ENCODE data around the gene HDAC7. TPM values are rescaled to one million over a fixed set of nuclear protein-coding genes. Genes with fewer than 3 reads are reported as not detected.

Gene HDAC7
- total RNA-seq, 3 donors from 2014 or later (not counting 1 experiment from before 2014, with no cell fraction given): 141 to 235 (median 147) TPM

- 94% methylated on average over 12 of the region's 12 CpGs for WGBS (ENCODE audit: insufficient coverage)
- ATAC-seq (no peak), DNase-seq (no peak)
- Histone ChIP-seq H3K27me3 (ENCODE audit: control insufficient read depth, insufficient read depth, low read length) (no peaks in the 10 kb centered on the region), H3K9me3 (ENCODE audit: control insufficient read depth, insufficient read depth, low read length) (no peaks in the 10 kb centered on the region), H3K4me3 (ENCODE audit: low read length) (no peak overlapping the region), H3K36me3 (ENCODE audit: control insufficient read depth, insufficient read depth, low read length) (no peaks in the 10 kb centered on the region), H3K4me1 (ENCODE audit: control insufficient read depth, insufficient read depth, low read length) (peaks cover 5% of the 10 kb centered on the region), H3K27ac (ENCODE audit: low read length) (no peak overlapping the region)
- H3K9me3 Mint-ChIP-seq: no peaks in the 10 kb centered on the region
- no peak overlapping the region for H3K4me3 Mint-ChIP-seq
- peaks cover 6 to 10% of the 10 kb centered on the region in 2 donors for H3K4me1 Mint-ChIP-seq
- peaks cover 0 to 4% of the 10 kb centered on the region in 2 donors for H3K27me3 Mint-ChIP-seq (ENCODE audit: low read depth in 2 of 2)
- H3K36me3 Mint-ChIP-seq: no peaks in the 10 kb centered on the region
- no peak for TF ChIP-seq CTCF (IDR thresholded peaks at IDR 0.05)
- H3K27ac Mint-ChIP-seq: peak overlapping the region in 1 of 2 donors; percentile 48
- intact Hi-C loops (cut with micrococcal nuclease): no loop called here
Observed at GRCh38 chr12:47734725-47735480, 84.8 kb downstream of the HDAC7 start.

GRCh38 chr12:47733142-47733541, 86.6 kb downstream of the HDAC7 start:
- no peaks in the 10 kb centered on the region for H3K9me3 ChIP-seq (ENCODE audit: control insufficient read depth, insufficient read depth, low read length)
- intact Hi-C loops (cut with micrococcal nuclease): no loop called here
- Mint-ChIP-seq H3K27me3 (ENCODE audit: low read depth in 2 of 2) (no peaks in the 10 kb centered on the region), H3K4me3 (no peak overlapping the region), H3K27ac (no peak overlapping the region), H3K4me1 (peaks cover 0 to 4% of the 10 kb centered on the region in 2 donors), H3K9me3 (no peaks in the 10 kb centered on the region), H3K36me3 (no peaks in the 10 kb centered on the region)
- H3K27ac ChIP-seq (ENCODE audit: low read length): no peak overlapping the region
- H3K36me3 ChIP-seq (ENCODE audit: control insufficient read depth, insufficient read depth, low read length): no peaks in the 10 kb centered on the region
- no peak for TF ChIP-seq CTCF (IDR thresholded peaks at IDR 0.05)
- no peak overlapping the region for H3K4me3 ChIP-seq (ENCODE audit: low read length)
- H3K4me1 ChIP-seq (ENCODE audit: control insufficient read depth, insufficient read depth, low read length): no peaks in the 10 kb centered on the region
- WGBS (ENCODE audit: insufficient coverage): 88% methylated on average over 4 of the region's 4 CpGs
- H3K27me3 ChIP-seq (ENCODE audit: control insufficient read depth, insufficient read depth, low read length): no peaks in the 10 kb centered on the region
- ATAC-seq: no peak
- no peak for DNase-seq

Other genes starting within 250 kb of the HDAC7 start
- 10 to 100 TPM; 22.8 to 35.8 (median 24.8) TPM for gene RPAP3, start 113.9 kb downstream of the HDAC7 start, total RNA-seq
- gene ENDOU, start 94.4 kb downstream of the HDAC7 start, total RNA-seq: under 1 TPM; 0.20 to 0.41 (median 0.24) TPM
- gene RAPGEF3, start 61.0 kb downstream of the HDAC7 start, total RNA-seq: under 1 TPM; 0.23 to 0.73 (median 0.49) TPM
- gene SLC48A1, start 46.7 kb downstream of the HDAC7 start, total RNA-seq: 1 to 10 TPM; 2.0 to 4.4 (median 3.4) TPM
- gene VDR, start 85.1 kb upstream of the HDAC7 start, total RNA-seq: 1 to 10 TPM; 1.1 to 2.5 (median 1.6) TPM
- 10 to 100 TPM; 19.1 to 26.2 (median 22.5) TPM for gene TMEM106C, start 143.7 kb upstream of the HDAC7 start, total RNA-seq
- gene COL2A1, start 184.6 kb upstream of the HDAC7 start, total RNA-seq: not detected

Data from natural killer cell (primary cell).